Smooth muscle cell (in vitro differentiated cells): ENCODE results near the gene CDK16. TPM values are rescaled to one million over a fixed set of nuclear protein-coding genes. Genes with fewer than 3 reads are reported as not detected.

ENCODE experiments used
- DNase-seq: peaks from one replicate; lab custom pipeline; 2025; ENCODE audit not compliant: unreplicated experiment; lab: John Stamatoyannopoulos, UW
- H2AFZ ChIP-seq: fragments of 200-600 bp; sonication (generic); 2 replicates; pipeline ENCODE4 v1.6.0; 2016; ENCODE audit warnings: antibody characterized with exemption, low read depth, mild to moderate bottlenecking
- H3F3A ChIP-seq: fragments of 200-600 bp; sonication (generic); 2 replicates; pipeline ENCODE4 v1.6.0; 2017; ENCODE audit warnings: antibody characterized with exemption, low read depth
- H3K27ac ChIP-seq: fragments of 200-600 bp; sonication (generic); 2 replicates; pipeline ENCODE4 v1.5.1; 2016; ENCODE audit warnings: low read depth, mild to moderate bottlenecking
- H3K27me3 ChIP-seq: fragments of 200-600 bp; sonication (generic); 2 replicates; pipeline ENCODE4 v1.6.1; 2016; ENCODE audit warnings: low read depth, mild to moderate bottlenecking
- H3K36me3 ChIP-seq: fragments of 200-600 bp; sonication (generic); 2 replicates; pipeline ENCODE4 v1.5.1; 2016; ENCODE audit warnings: low read depth
- H3K4me1 ChIP-seq: fragments of 200-600 bp; sonication (generic); 2 replicates; pipeline ENCODE4 v1.5.1; 2016; ENCODE audit warnings: low read depth
- H3K4me2 ChIP-seq: fragments of 200-600 bp; sonication (generic); 2 replicates; pipeline ENCODE4 v1.6.0; 2016; ENCODE audit warnings: mild to moderate bottlenecking
- H3K4me3 ChIP-seq: fragments of 200-600 bp; sonication (generic); 2 replicates; pipeline ENCODE4 v1.5.1; 2016; ENCODE audit warnings: mild to moderate bottlenecking
- H3K79me2 ChIP-seq: fragments of 200-600 bp; sonication (generic); 2 replicates; pipeline ENCODE4 v1.6.0; 2016; ENCODE audit warnings: low read depth, mild to moderate bottlenecking
- H3K9ac ChIP-seq: fragments of 200-600 bp; sonication (generic); 2 replicates; pipeline ENCODE4 v1.6.0; 2016; ENCODE audit warnings: low read depth
- H3K9me3 ChIP-seq: fragments of 200-600 bp; sonication (generic); replicated peaks from 2 replicates; pipeline ENCODE4 v1.5.1; 2016; ENCODE audit warnings: low read depth
- H4K20me1 ChIP-seq: fragments of 200-600 bp; sonication (generic); 2 replicates; pipeline ENCODE4 v1.6.0; 2016; ENCODE audit warnings: low read depth
- WGBS: methylation state at CpG from one replicate; pipeline ENCODE4 v1.1.7; 2016; ENCODE audit warnings: low lambda C conversion rate; 5-methylcytosine and 5-hydroxymethylcytosine counted together
- polyA plus RNA-seq: library from polyadenylated mRNA; unstranded; fragments of >200 nt; fragmentation: Nextera tagmentation; extraction: Ambion mirVana; gene quantifications from 2 replicates; pipeline ENCODE4 v1.2.1, GENCODE V29; 2016
- total RNA-seq: library from RNA; depleted of rRNA; stranded (reverse); fragments of >200 nt; gene quantifications from 2 replicates; pipeline ENCODE4 v1.2.3, GENCODE V29; 2014
- TF ChIP-seq, protein P1 (sequence below): fragments of 200-600 bp; sonication (generic); IDR thresholded peaks from 2 replicates; pipeline ENCODE4 v1.5.1; 2017; ENCODE audit warnings: borderline replicate concordance, mild to moderate bottlenecking, antibody characterized with exemption; ENCODE audit not compliant: insufficient read depth, poor library complexity, severe bottlenecking

The CDK16 gene
- total and polyA plus RNA-seq, 2 experiments from 2014 or later: 176 to 269 TPM

DNA sequence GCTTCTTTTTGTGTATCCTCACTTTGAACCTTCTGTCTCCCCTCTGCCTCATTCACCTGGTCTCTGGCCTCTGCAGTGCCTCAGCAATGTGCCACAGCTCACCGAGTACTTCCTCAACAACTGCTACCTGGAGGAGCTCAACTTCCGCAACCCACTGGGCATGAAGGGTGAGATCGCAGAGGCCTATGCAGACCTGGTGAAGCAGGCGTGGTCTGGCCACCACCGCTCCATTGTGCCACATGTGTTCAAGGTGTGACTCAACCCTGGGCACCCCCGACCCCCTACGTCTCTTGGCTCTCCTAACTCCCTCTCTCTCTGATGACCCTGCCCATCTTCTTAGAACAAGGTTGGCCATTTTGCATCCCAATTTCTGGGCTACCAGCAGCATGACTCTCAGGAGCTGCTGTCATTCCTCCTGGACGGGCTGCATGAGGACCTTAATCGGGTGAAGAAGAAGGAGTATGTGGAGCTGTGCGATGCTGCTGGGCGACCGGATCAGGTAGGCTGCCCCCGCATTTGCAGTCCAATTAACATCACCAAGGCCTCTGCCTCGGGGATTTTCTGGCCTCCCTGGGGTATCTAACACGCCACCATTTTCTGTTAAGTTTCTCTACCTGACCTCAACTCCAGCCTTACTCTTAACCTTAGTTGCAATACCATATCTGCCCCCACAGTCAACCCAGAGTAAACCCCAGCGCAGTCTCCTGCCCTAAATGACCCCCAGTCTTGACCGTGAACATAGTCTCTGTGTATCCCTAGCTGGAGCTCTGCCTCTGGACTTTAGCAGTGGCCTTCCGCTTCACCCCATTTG lies 22.9 kb downstream of the CDK16 start:
- TF ChIP-seq, protein P1, sequence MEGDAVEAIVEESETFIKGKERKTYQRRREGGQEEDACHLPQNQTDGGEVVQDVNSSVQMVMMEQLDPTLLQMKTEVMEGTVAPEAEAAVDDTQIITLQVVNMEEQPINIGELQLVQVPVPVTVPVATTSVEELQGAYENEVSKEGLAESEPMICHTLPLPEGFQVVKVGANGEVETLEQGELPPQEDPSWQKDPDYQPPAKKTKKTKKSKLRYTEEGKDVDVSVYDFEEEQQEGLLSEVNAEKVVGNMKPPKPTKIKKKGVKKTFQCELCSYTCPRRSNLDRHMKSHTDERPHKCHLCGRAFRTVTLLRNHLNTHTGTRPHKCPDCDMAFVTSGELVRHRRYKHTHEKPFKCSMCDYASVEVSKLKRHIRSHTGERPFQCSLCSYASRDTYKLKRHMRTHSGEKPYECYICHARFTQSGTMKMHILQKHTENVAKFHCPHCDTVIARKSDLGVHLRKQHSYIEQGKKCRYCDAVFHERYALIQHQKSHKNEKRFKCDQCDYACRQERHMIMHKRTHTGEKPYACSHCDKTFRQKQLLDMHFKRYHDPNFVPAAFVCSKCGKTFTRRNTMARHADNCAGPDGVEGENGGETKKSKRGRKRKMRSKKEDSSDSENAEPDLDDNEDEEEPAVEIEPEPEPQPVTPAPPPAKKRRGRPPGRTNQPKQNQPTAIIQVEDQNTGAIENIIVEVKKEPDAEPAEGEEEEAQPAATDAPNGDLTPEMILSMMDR: no peak
- H3K9ac ChIP-seq: no peak overlapping the region
- H3K9me3 ChIP-seq: no peaks in the 10 kb centered on the region
- no peak overlapping the region for H2AFZ ChIP-seq
- H3K4me2 ChIP-seq: no peak overlapping the region
- peaks cover 5% of the 10 kb centered on the region for H3F3A ChIP-seq
- no peaks in the 10 kb centered on the region for H3K4me1 ChIP-seq
- H4K20me1 ChIP-seq: peaks cover 40% of the 10 kb centered on the region
- no peaks in the 10 kb centered on the region for H3K27me3 ChIP-seq
- peaks cover 29% of the 10 kb centered on the region for H3K79me2 ChIP-seq
- WGBS: 99% methylated on average over 18 of the region's 18 CpGs
- H3K27ac ChIP-seq: no peak overlapping the region
- DNase-seq: no peak
- H3K36me3 ChIP-seq: peaks cover 14% of the 10 kb centered on the region
- no peak overlapping the region for H3K4me3 ChIP-seq

DNA sequence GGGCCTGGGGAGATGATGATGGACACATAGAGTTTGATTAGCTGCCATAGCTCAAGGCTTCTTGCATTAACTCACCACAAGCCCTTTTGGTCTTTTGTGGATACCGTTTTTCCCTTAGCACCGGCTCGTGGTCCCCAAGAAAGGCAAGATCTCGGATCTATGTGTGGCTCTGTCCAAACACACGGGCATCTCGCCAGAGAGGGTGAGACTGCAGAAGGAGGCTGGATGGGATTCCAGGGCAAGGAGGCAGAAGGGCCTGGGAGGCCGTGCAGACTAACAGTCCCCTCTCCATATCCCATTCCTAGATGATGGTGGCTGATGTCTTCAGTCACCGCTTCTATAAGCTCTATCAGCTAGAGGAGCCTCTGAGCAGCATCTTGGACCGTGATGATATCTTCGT lies 23.8 kb downstream of the CDK16 start:
- TF ChIP-seq, protein P1: no peak
- 97% methylated on average over 10 of the region's 10 CpGs for WGBS
- peaks cover 14% of the 10 kb centered on the region for H3K36me3 ChIP-seq

DNA sequence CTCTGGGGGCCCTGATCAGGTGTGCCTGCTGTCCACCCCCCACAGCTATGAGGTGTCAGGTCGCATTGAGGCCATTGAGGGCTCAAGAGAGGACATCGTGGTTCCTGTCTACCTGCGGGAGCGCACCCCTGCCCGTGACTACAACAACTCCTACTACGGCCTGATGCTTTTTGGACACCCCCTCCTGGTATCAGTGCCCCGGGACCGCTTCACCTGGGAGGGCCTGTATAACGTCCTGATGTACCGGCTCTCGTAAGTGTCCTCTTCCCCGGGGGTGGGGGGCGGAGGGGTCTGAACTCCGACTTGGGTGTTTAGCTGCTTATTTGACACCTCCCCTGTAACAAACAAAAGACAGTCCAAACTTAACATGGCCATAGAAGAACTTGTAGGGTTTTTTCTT lies 24.9 kb downstream of the CDK16 start:
- no peaks in the 10 kb centered on the region for H3K4me1 ChIP-seq
- H3K79me2 ChIP-seq: peaks cover 9% of the 10 kb centered on the region
- no peak overlapping the region for H3K4me2 ChIP-seq
- H3K4me3 ChIP-seq: no peak overlapping the region
- H2AFZ ChIP-seq: no peak overlapping the region
- peaks cover 21% of the 10 kb centered on the region for H4K20me1 ChIP-seq
- peaks cover 6% of the 10 kb centered on the region for H3F3A ChIP-seq
- no peaks in the 10 kb centered on the region for H3K27me3 ChIP-seq
- no peak for DNase-seq
- H3K36me3 ChIP-seq: peaks cover 14% of the 10 kb centered on the region
- no peaks in the 10 kb centered on the region for H3K9me3 ChIP-seq
- H3K9ac ChIP-seq: no peak overlapping the region
- no peak overlapping the region for H3K27ac ChIP-seq
- WGBS: 97% methylated on average over 14 of the region's 14 CpGs
- TF ChIP-seq, protein P1: no peak

More for the DNA sequence above, 23.8 kb downstream of the CDK16 start:
- no peaks in the 10 kb centered on the region for H3K27me3 ChIP-seq
- no peak overlapping the region for H3K9ac ChIP-seq
- peaks cover 20% of the 10 kb centered on the region for H3K79me2 ChIP-seq
- DNase-seq: no peak
- H3F3A ChIP-seq: peaks cover 6% of the 10 kb centered on the region
- no peak overlapping the region for H2AFZ ChIP-seq
- H3K4me1 ChIP-seq: no peaks in the 10 kb centered on the region
- H3K9me3 ChIP-seq: no peaks in the 10 kb centered on the region
- peaks cover 31% of the 10 kb centered on the region for H4K20me1 ChIP-seq
- no peak overlapping the region for H3K4me3 ChIP-seq
- H3K27ac ChIP-seq: no peak overlapping the region
- H3K4me2 ChIP-seq: no peak overlapping the region

DNA sequence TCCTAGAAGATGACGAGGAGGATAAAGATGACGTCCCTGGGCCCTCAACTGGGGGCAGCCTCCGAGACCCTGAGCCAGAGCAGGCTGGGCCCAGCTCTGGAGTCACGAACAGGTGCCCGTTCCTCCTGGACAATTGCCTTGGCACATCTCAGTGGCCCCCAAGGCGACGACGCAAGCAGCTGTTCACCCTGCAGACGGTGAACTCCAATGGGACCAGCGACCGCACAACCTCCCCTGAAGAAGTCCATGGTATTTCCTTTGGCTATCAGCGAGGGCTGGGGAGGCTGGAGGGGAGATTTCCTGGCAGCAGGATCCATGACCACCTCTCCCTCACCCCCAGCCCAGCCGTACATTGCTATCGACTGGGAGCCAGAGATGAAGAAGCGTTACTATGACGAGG lies 26.2 kb downstream of the CDK16 start:
- no peaks in the 10 kb centered on the region for H3K27me3 ChIP-seq
- peaks cover 8% of the 10 kb centered on the region for H4K20me1 ChIP-seq
- DNase-seq: no peak
- H3K27ac ChIP-seq: no peak overlapping the region
- no peaks in the 10 kb centered on the region for H3K79me2 ChIP-seq
- peaks cover 6% of the 10 kb centered on the region for H3F3A ChIP-seq
- H2AFZ ChIP-seq: no peak overlapping the region
- H3K9ac ChIP-seq: no peak overlapping the region
- H3K36me3 ChIP-seq: peaks cover 14% of the 10 kb centered on the region
- 97% methylated on average over 16 of the region's 16 CpGs for WGBS
- TF ChIP-seq, protein P1: no peak
- H3K9me3 ChIP-seq: no peaks in the 10 kb centered on the region
- H3K4me1 ChIP-seq: no peaks in the 10 kb centered on the region
- no peak overlapping the region for H3K4me2 ChIP-seq
- no peak overlapping the region for H3K4me3 ChIP-seq
